IPS DF 6.9 (cell line): Measurements from ENCODE around the gene SF3B5.
"Not testable (repeated sequence)": the region's sequence is repeated elsewhere in the genome, so short reads cannot be mapped to it uniquely, and the experiment has no call there.

Experiments
- DNase-seq: peaks from one replicate; pipeline ENCODE4 v3.0.0-alpha.2; 2013; ENCODE audit warnings: low read depth, low spot score
- H3K27ac ChIP-seq: one replicate; pipeline ENCODE4 v1.5.1; 2013; ENCODE audit warnings: low read length, control low read depth
- H3K27me3 ChIP-seq: 2 replicates; pipeline ENCODE4 v1.6.1; 2013; ENCODE audit warnings: mild to moderate bottlenecking, low read length; ENCODE audit not compliant: control insufficient read depth, insufficient read depth
- H3K36me3 ChIP-seq: 2 replicates; pipeline ENCODE4 v1.6.1; 2013; ENCODE audit warnings: low read length; ENCODE audit not compliant: control insufficient read depth, insufficient read depth
- H3K4me1 ChIP-seq: 2 replicates; pipeline ENCODE4 v1.6.1; 2013; ENCODE audit warnings: low read length; ENCODE audit not compliant: control insufficient read depth, insufficient read depth
- H3K4me3 ChIP-seq: 2 replicates; pipeline ENCODE4 v1.5.1; 2013; ENCODE audit warnings: mild to moderate bottlenecking, low read length
- H3K9me3 ChIP-seq: 2 replicates; pipeline ENCODE4 v1.6.1; 2013; ENCODE audit warnings: low read length, inconsistent platforms; ENCODE audit not compliant: control insufficient read depth, insufficient read depth
- WGBS: extraction: QIAGEN DNeasy Blood & Tissue Kit; methylation state at CpG from one replicate; pipeline ENCODE4 v1.1.7; 2013; ENCODE audit warnings: mixed read lengths, missing lambda C conversion rate; ENCODE audit not compliant: insufficient read length, insufficient coverage; 5-methylcytosine and 5-hydroxymethylcytosine counted together

Gene SF3B5

DNA sequence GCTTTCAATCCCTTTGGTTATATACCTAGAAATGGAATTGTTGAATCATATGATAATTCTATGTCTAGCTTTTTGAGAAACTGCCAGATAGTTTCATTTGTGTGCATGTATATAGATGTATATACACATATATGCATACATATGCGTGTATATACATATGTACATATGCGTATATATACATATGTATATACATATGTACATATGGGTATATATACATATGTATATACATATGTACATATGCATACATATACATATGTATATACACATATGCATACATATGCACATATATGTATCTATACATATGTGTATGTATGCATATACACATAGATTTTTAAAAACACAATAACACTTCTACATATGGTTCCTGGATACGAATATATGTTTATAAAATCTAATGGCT, 8.4 kb downstream of the SF3B5 start:
- Histone ChIP-seq H3K9me3 (no peaks in the 10 kb centered on the region), H3K4me1 (peaks cover 2% of the 10 kb centered on the region; the same call in 1 of the 2 replicates), H3K27ac (no peak overlapping the region), H3K27me3 (no peaks in the 10 kb centered on the region), H3K36me3 (no peaks in the 10 kb centered on the region), H3K4me3 (no peak overlapping the region)
- no peak for DNase-seq
- no CpG with 5 or more reads among the region's 3 CpGs for WGBS

DNA sequence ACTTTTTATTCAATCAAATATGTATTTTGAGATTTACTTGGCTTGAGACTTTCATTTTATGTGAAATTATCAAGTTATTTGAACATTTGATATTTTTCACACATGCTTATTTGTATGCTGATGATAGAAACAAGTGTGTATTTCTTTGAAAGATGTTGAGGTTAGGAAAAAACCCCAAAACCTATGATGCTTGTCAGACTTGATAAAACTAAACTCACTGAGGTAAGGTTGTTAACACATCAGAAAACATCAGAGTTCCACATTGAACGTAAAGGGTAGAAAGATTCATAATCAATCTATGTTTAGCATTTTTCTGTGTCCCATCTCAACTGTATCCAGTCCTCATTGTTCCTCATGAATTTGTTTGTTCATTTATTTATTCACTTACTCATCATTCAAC, 12.2 kb downstream of the SF3B5 start:
- Histone ChIP-seq H3K4me3 (no peak overlapping the region), H3K9me3 (no peaks in the 10 kb centered on the region), H3K27me3 (no peaks in the 10 kb centered on the region), H3K4me1 (peaks cover 2% of the 10 kb centered on the region; the same call in 1 of the 2 replicates), H3K27ac (no peak overlapping the region), H3K36me3 (no peaks in the 10 kb centered on the region)
- no peak for DNase-seq
- no CpG with 5 or more reads among the region's 1 CpG for WGBS

DNA sequence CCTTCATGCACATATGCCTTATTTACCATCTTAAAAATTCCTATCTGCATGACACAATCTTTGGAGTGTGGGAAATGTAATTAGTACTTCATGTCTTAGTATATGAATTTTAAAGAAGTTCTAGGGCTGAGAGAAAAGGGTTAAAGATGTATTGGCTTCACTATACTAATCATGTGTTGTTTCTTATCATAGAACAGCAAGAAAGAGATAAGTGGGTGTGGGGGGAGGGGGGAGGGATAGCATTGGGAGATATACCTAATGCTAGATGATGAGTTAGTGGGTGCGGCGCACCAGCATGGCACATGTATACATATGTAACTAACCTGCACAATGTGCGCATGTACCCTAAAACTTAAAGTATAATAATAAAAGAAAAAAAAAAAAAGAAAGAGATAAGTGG, 13.0 kb downstream of the SF3B5 start:
- not testable (repeated sequence) for H3K4me3 ChIP-seq, DNase-seq, H3K27me3 ChIP-seq, H3K4me1 ChIP-seq, H3K9me3 ChIP-seq, H3K27ac ChIP-seq, H3K36me3 ChIP-seq
- no CpG with 5 or more reads among the region's 3 CpGs for WGBS

DNA sequence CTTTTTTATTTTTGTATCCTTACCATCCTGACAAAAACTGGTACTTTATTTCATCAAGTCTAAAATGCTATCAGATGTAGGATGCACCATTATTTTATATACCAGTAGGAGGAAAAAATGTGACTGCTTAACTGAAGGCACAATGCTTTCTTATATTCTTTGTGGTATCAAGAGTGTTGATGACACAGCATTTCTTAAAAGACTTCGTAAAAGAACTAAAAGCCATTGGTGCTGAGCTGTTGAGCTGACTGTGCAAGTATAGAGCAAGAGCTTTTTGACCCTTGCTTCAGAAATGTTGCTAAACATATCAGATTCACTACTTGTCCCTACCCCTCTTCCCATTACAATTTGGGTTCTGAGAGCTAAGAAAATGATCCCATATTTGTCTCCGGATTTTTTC, 17.5 kb downstream of the SF3B5 start:
- no peaks in the 10 kb centered on the region for H3K36me3 ChIP-seq
- H3K27ac ChIP-seq, result no peak overlapping the region
- H3K4me1 ChIP-seq, result 0 out of 2 replicates have a peak, but pooled peaks cover 2% of the 10 kb centered on the region
- no peak overlapping the region for H3K4me3 ChIP-seq
- no CpG with 5 or more reads among the region's 2 CpGs for WGBS
- no peaks in the 10 kb centered on the region for H3K9me3 ChIP-seq
- H3K27me3 ChIP-seq, result no peaks in the 10 kb centered on the region
- no peak for DNase-seq

DNA sequence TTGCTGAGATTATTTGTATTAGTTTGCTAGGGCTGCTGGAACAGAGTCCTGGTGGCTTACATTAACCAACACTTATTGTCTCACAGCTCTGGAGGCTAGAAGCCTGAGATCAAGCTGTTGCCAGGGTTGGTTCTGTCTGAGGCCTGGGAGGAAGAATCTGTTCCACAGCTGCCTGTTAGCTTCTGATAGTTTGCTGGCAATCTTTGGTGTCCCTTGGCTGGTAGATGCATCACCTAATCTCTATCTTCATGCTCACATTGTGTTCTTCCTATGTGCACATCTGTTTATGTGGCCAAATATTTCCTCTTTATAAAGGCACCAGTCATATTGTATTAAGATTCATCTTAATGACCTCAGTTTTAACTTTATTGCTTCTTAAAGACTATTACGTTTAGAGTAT, 19.5 kb downstream of the SF3B5 start:
- H3K27ac ChIP-seq, result no peak overlapping the region
- DNase-seq, result no peak
- no peaks in the 10 kb centered on the region for H3K27me3 ChIP-seq
- 0 out of 2 replicates have a peak, but pooled peaks cover 2% of the 10 kb centered on the region for H3K4me1 ChIP-seq
- WGBS, result no CpG with 5 or more reads among the region's 1 CpG
- no peaks in the 10 kb centered on the region for H3K36me3 ChIP-seq
- H3K9me3 ChIP-seq, result no peaks in the 10 kb centered on the region
- H3K4me3 ChIP-seq, result no peak overlapping the region

DNA sequence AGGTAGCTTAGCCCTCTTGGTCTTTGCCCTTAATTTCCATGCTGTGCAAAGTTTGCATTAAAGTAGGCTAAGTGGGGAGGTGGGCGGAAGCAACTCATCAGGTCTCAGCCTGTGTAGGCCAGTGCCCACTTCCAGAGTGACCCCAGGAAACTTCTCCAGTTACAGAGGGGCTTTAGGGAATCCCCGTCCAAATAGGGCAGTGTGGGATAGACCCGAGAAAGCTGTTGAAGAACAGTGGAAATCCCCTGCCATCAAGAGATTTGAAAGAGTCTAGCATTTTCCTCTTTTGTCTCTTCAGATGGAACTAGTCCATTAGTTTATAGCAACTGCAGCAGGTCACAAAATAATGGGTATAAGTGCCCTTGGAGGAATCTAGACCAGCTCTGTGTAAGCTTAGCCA, 20.2 kb downstream of the SF3B5 start:
- no peaks in the 10 kb centered on the region for H3K27me3 ChIP-seq
- no CpG with 5 or more reads among the region's 3 CpGs for WGBS
- H3K36me3 ChIP-seq, result no peaks in the 10 kb centered on the region
- no peak overlapping the region for H3K27ac ChIP-seq
- H3K4me3 ChIP-seq, result no peak overlapping the region
- 0 out of 2 replicates have a peak, but pooled peaks cover 2% of the 10 kb centered on the region for H3K4me1 ChIP-seq
- no peak for DNase-seq
- H3K9me3 ChIP-seq, result no peaks in the 10 kb centered on the region

DNA sequence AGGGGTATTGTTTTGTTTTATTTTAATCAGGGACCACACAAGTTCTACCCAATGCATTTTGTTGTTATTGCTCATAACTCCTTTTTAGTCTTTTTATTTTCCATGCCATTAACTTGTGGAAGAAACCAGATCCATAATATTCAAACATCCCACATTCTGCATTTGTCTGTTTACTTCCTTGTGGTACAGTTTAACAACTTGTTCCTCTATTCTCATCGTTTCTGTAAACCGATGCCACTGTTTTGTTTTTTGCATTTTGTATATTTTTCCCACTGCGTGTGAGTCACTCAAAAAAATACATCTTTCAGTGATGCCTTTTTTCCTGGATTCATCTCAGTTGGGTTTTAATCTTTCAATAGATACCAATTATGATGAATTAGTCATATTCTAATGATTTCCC, 22.3 kb downstream of the SF3B5 start:
- Histone ChIP-seq H3K27ac (no peak overlapping the region), H3K27me3 (no peaks in the 10 kb centered on the region), H3K36me3 (no peaks in the 10 kb centered on the region), H3K4me1 (0 out of 2 replicates have a peak, but pooled peaks cover 2% of the 10 kb centered on the region), H3K9me3 (no peaks in the 10 kb centered on the region), H3K4me3 (no peak overlapping the region)
- no peak for DNase-seq
- WGBS, result no CpG with 5 or more reads among the region's 3 CpGs

DNA sequence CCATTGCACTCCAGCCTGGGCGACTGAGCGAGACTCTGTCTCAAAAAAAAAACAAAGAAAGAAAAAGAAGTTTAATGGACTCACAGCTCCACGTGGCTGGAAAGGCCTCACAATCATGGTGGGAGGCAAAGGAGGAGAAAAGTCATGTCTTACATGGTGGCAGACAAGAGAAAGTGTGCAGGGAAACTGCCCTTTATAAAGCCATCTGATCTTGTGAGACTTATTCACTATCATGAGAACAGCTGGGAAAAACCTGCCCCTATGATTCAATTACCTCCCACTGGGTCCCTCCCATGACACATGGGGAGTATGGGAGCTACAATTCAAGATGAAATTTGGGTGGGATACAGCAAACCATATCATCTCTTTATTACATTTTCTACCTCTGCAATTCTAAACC, 25.9 kb downstream of the SF3B5 start:
- 0 out of 2 replicates have a peak, but pooled peaks cover 2% of the 10 kb centered on the region for H3K4me1 ChIP-seq
- no peaks in the 10 kb centered on the region for H3K9me3 ChIP-seq
- no peaks in the 10 kb centered on the region for H3K36me3 ChIP-seq
- H3K27me3 ChIP-seq, result peaks cover 16% of the 10 kb centered on the region
- WGBS, result no CpG with 5 or more reads among the region's 3 CpGs
- no peak overlapping the region for H3K4me3 ChIP-seq
- H3K27ac ChIP-seq, result no peak overlapping the region
- DNase-seq, result no peak

DNA sequence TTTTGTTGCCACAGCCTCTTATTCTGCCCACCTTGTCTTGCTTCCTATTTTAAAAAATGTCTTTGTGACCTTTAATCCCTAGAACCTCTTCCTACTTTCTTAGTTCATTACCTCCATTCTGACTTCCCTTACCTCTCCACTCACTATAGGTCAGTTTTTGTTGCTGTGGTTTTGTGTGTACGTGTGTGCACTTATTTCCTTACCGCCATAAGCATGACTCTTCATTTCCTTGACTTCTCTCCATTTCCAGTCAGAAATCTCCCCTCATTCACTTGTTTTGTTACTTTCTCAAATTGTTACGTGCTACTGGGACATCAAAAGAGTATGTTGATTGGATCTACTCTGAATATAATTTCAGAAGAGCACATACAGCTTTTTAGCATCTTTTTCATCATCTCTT, 26.6 kb downstream of the SF3B5 start:
- no peak for DNase-seq
- H3K4me3 ChIP-seq, result no peak overlapping the region
- no CpG with 5 or more reads among the region's 3 CpGs for WGBS
- H3K4me1 ChIP-seq, result 0 out of 2 replicates have a peak, but pooled peaks cover 2% of the 10 kb centered on the region
- H3K27me3 ChIP-seq, result peaks cover 16% of the 10 kb centered on the region
- H3K27ac ChIP-seq, result no peak overlapping the region
- H3K9me3 ChIP-seq, result no peaks in the 10 kb centered on the region
- no peaks in the 10 kb centered on the region for H3K36me3 ChIP-seq

DNA sequence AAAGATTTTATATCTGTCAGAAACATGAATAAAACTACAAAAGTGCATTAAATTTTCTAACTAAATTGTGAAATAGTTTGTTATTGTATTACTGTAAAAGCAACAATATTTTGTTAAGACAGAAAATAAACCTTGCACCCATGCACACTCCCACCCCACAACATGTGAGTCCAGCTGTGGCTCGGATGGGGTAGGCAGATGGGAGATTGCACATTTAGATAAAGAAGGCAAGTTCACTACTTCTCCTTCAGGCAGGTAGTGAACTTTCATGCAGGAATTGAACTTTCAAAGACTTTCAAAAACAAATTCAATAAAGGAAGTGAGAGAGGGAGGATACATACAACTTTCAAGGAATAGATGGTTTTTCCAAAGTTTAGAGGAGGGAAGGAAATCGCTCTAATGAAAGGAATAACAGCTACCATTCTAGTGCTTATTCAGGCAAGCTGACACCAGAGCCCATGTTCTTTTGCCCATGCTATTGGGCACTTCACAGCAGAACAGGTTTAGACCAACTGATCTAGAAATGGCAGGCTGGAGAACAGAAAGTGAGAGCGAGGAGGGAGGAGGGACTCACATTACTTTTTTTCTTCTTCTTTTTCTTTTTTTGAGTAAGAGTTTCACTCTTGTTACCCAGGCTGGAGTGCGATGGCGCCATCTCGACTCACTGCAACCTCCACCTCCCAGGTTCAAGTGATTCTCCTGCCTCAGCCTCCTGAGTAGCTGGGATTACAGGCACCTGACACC, 28.5 kb downstream of the SF3B5 start:
- peaks cover 31% of the 10 kb centered on the region for H3K27me3 ChIP-seq
- no peak overlapping the region for H3K4me3 ChIP-seq
- no CpG with 5 or more reads among the region's 6 CpGs for WGBS
- no peak overlapping the region for H3K27ac ChIP-seq
- H3K4me1 ChIP-seq, result 0 out of 2 replicates have a peak, but pooled peaks cover 2% of the 10 kb centered on the region
- no peaks in the 10 kb centered on the region for H3K36me3 ChIP-seq
- no peaks in the 10 kb centered on the region for H3K9me3 ChIP-seq
- DNase-seq, result no peak

DNA sequence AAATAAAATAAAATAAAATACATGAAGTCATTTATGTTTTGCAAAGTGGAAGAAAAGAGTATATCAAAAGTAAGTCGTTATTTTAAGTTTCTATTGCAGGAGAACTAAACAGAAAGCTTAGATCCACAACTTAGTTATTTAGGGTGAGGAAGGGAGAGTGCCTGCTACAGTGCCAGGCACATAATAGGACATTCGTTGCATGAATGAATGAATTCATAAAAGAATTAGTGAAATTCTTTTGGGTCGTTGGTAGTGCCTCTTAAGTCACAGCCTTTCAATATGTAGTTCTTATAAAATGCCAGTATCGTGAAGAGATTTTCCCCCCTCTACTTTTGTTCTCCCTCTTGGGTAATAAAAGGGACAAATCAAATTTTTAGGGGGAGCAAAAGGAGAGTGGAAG, 29.1 kb downstream of the SF3B5 start:
- Histone ChIP-seq H3K4me1 (0 out of 2 replicates have a peak, but pooled peaks cover 2% of the 10 kb centered on the region), H3K27me3 (peaks cover 31% of the 10 kb centered on the region), H3K36me3 (no peaks in the 10 kb centered on the region), H3K4me3 (no peak overlapping the region), H3K9me3 (no peaks in the 10 kb centered on the region), H3K27ac (no peak overlapping the region)
- no peak for DNase-seq
- no CpG with 5 or more reads among the region's 4 CpGs for WGBS
